ENCODE data around the gene PLD1.

The PLD1 gene

DNA sequence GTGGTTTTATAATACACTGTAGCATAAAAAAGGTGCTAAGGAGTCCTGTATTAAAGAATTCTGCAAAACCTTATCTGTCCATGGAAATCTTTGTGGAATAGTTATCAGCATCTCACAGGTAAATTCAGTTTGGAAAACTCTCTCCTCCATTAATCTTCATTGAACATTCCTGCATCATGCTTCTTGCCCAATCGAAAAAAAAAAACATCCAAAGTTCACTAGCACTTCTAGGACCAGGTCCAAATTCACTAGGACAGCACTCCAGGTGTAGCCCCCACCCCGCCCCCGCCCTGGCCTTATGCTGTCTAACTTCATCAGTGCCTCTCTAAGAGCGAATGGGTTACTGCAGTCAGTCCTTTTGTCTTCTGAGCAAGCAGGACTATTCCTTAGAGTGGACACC lies 138.6 kb downstream of the PLD1 start:
- Histone ChIP-seq H3K4me3 (ENCODE audit: low read depth, low read length) (no peak overlapping the region), H3K4me1 (ENCODE audit: control insufficient read depth, insufficient read depth, low read length) (no peaks in the 10 kb centered on the region), H3K9me3 (ENCODE audit: control insufficient read depth, insufficient read depth, low read depth, low read length) (no peaks in the 10 kb centered on the region), H3K27ac (ENCODE audit: extremely low read depth, low read depth, low read length) (no peak overlapping the region), H3K36me3 (ENCODE audit: control insufficient read depth in 2 of 2, insufficient read depth in 1 of 2, low read length in 2 of 2) (no peaks in the 10 kb centered on the region)
- POLR2A ChIA-PET = no interaction called here
- TF ChIP-seq ZNF830 (tag by site-specific recombination; IDR thresholded peaks at IDR 0.05; ENCODE audit: low read depth) (no peak), KLF8 (tag by site-specific recombination; IDR thresholded peaks at IDR 0.05) (no peak)
- CTCF ChIA-PET = no interaction called here

- Histone ChIP-seq H3K4me3 (ENCODE audit: low read depth, low read length) (no peak overlapping the region), H3K4me1 (ENCODE audit: control insufficient read depth, insufficient read depth, low read length) (no peaks in the 10 kb centered on the region), H3K9me3 (ENCODE audit: control insufficient read depth, insufficient read depth, low read depth, low read length) (no peaks in the 10 kb centered on the region), H3K36me3 (ENCODE audit: control insufficient read depth in 2 of 2, insufficient read depth in 1 of 2, low read length in 2 of 2) (peaks cover 0 to 6% of the 10 kb centered on the region in 2 experiments; a peak in 1 of 3 replicates), H3K27ac (ENCODE audit: extremely low read depth, low read depth, low read length) (no peak overlapping the region)
- ChIA-PET POLR2A (no interaction called here), CTCF (interaction anchor here (1.5 kb wide), 1 partner anchor 52 kb away, joined by 4 read pairs; no protein-coding TSS in a partner anchor)
- TF ChIP-seq ZSCAN23 (tag by site-specific recombination; IDR thresholded peaks at IDR 0.05) (no peak), ATF2 (tag by site-specific recombination; IDR thresholded peaks at IDR 0.05; ENCODE audit: low read depth) (no peak), ZNF341 (tag by site-specific recombination; IDR thresholded peaks at IDR 0.05; ENCODE audit: low read depth) (no peak), ZNF214 (tag by site-specific recombination; IDR thresholded peaks at IDR 0.05; ENCODE audit: borderline replicate concordance) (no peak), ZNF561 (tag by site-specific recombination; IDR thresholded peaks at IDR 0.05; ENCODE audit: borderline replicate concordance) (no peak), ZNF354C (tag by site-specific recombination; IDR thresholded peaks at IDR 0.05; ENCODE audit: borderline replicate concordance, low read depth) (no peak), GFI1B (tag by site-specific recombination; IDR thresholded peaks at IDR 0.05) (no peak), WT1 (tag by site-specific recombination; IDR thresholded peaks at IDR 0.05) (no peak), ZNF2 (tag by site-specific recombination; IDR thresholded peaks at IDR 0.05) (no peak), ZNF302 (tag by site-specific recombination; IDR thresholded peaks at IDR 0.05; ENCODE audit: low read depth) (no peak), ZNF37A (tag by site-specific recombination; IDR thresholded peaks at IDR 0.05) (no peak), ZNF362 (tag by site-specific recombination; IDR thresholded peaks at IDR 0.05) (no peak), ZNF26 (tag by site-specific recombination; IDR thresholded peaks at IDR 0.05) (no peak), KLF9 (tag by site-specific recombination; IDR thresholded peaks at IDR 0.05; ENCODE audit: low read depth) (no peak), ZNF530 (tag by site-specific recombination; IDR thresholded peaks at IDR 0.05; ENCODE audit: low read depth) (no peak), ZNF157 (tag by site-specific recombination; IDR thresholded peaks at IDR 0.05) (no peak), ZNF677 (tag by site-specific recombination; IDR thresholded peaks at IDR 0.05) (no peak)
- TF ChIP-seq, protein P1, sequence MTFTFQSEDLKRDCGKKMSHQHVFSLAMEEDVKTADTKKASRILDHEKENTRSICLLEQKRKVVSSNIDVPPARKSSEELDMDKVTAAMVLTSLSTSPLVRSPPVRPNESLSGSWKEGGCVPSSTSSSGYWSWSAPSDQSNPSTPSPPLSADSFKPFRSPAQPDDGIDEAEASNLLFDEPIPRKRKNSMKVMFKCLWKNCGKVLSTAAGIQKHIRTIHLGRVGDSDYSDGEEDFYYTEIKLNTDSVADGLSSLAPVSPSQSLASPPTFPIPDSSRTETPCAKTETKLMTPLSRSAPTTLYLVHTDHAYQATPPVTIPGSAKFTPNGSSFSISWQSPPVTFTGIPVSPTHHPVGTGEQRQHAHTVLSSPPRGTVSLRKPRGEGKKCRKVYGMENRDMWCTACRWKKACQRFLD (tag by site-specific recombination; IDR thresholded peaks at IDR 0.05) = no peak
- TF ChIP-seq, protein P2, sequence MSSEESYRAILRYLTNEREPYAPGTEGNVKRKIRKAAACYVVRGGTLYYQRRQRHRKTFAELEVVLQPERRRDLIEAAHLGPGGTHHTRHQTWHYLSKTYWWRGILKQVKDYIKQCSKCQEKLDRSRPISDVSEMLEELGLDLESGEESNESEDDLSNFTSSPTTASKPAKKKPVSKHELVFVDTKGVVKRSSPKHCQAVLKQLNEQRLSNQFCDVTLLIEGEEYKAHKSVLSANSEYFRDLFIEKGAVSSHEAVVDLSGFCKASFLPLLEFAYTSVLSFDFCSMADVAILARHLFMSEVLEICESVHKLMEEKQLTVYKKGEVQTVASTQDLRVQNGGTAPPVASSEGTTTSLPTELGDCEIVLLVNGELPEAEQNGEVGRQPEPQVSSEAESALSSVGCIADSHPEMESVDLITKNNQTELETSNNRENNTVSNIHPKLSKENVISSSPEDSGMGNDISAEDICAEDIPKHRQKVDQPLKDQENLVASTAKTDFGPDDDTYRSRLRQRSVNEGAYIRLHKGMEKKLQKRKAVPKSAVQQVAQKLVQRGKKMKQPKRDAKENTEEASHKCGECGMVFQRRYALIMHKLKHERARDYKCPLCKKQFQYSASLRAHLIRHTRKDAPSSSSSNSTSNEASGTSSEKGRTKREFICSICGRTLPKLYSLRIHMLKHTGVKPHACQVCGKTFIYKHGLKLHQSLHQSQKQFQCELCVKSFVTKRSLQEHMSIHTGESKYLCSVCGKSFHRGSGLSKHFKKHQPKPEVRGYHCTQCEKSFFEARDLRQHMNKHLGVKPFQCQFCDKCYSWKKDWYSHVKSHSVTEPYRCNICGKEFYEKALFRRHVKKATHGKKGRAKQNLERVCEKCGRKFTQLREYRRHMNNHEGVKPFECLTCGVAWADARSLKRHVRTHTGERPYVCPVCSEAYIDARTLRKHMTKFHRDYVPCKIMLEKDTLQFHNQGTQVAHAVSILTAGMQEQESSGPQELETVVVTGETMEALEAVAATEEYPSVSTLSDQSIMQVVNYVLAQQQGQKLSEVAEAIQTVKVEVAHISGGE (tag by site-specific recombination; conservative IDR thresholded peaks at IDR 0.05; ENCODE audit: low read depth) = no peak
Measured at GRCh38 chr3:171666516-171666915, 143.8 kb downstream of the PLD1 start.

Data from HEK293 (cell line).